CD4-positive, alpha-beta T cell treated with Interleukin-2 at 100 ng/mL for 4 hours (primary cell): Measurements from ENCODE around the gene SLAIN2.
"Not testable (repeated sequence)": the region's sequence is repeated elsewhere in the genome, so short reads cannot be mapped to it uniquely, and the experiment has no call there.

Source experiments
- DNase-seq: peaks from one replicate; pipeline ENCODE4 v3.0.0-alpha.2; 2020; ENCODE audit warnings: low spot score

SLAIN2 gene

GRCh38 chr4:48340965-48341775 is at the start of gene SLAIN2:
SLAIN2 (plus strand) TSS chr4:48341529; CDS start chr4:48341740, 211 bp downstream.
- DNase-seq = peak; percentile 98

GRCh38 chr4:48292218-48292790 is 49.0 kb upstream of the SLAIN2 start:
- not testable (repeated sequence) for DNase-seq

- no peak for DNase-seq
Observed at GRCh38 chr4:48295116-48295515, 46.2 kb upstream of the SLAIN2 start.

- DNase-seq = peak; percentile 6
Observed at GRCh38 chr4:48296365-48296764, 45.0 kb upstream of the SLAIN2 start.

- no peak for DNase-seq
Observed at GRCh38 chr4:48297256-48297846, 44.0 kb upstream of the SLAIN2 start.

GRCh38 chr4:48299560-48299959 is 41.8 kb upstream of the SLAIN2 start:
- no peak for DNase-seq

- no peak for DNase-seq
Observed at GRCh38 chr4:48300004-48300403, 41.3 kb upstream of the SLAIN2 start.

GRCh38 chr4:48305508-48305907 is 35.8 kb upstream of the SLAIN2 start:
- no peak for DNase-seq

GRCh38 chr4:48307528-48307927 is 33.8 kb upstream of the SLAIN2 start:
- no peak for DNase-seq

GRCh38 chr4:48308901-48309300 is 32.4 kb upstream of the SLAIN2 start:
- DNase-seq = no peak

GRCh38 chr4:48311896-48312295 is 29.4 kb upstream of the SLAIN2 start:
- DNase-seq = no peak

- not testable (repeated sequence) for DNase-seq
Observed at GRCh38 chr4:48314746-48315145, 26.6 kb upstream of the SLAIN2 start.

- DNase-seq = peak; percentile 53
Observed at GRCh38 chr4:48315728-48316630, 25.4 kb upstream of the SLAIN2 start.

- DNase-seq = no peak
Observed at GRCh38 chr4:48321312-48321711, 20.0 kb upstream of the SLAIN2 start.

- DNase-seq = no peak
Observed at GRCh38 chr4:48322063-48322462, 19.3 kb upstream of the SLAIN2 start.

- no peak for DNase-seq
Observed at GRCh38 chr4:48324281-48324680, 17.0 kb upstream of the SLAIN2 start.

- DNase-seq = no peak
Observed at GRCh38 chr4:48329193-48329592, 12.1 kb upstream of the SLAIN2 start.

GRCh38 chr4:48329976-48330375 is 11.4 kb upstream of the SLAIN2 start:
- DNase-seq = no peak

GRCh38 chr4:48331577-48332330 is 9.6 kb upstream of the SLAIN2 start:
- no peak for DNase-seq

GRCh38 chr4:48332661-48333060 is 8.7 kb upstream of the SLAIN2 start:
- no peak for DNase-seq

GRCh38 chr4:48333587-48333986 is 7.7 kb upstream of the SLAIN2 start:
- no peak for DNase-seq
